PFSK-1 (cell line): ENCODE results near the gene TNS3.

ENCODE experiments used
- FOXP2 ChIP-seq: optimal IDR thresholded peaks from 2 replicates; pipeline ENCODE3; 2011; ENCODE audit warnings: borderline replicate concordance, control low read depth, inconsistent platforms; ENCODE audit not compliant: insufficient read depth; ENCODE audit errors: extremely low read length, extremely low read depth
- POLR2AphosphoS5 ChIP-seq: IDR thresholded peaks from 2 replicates; pipeline ENCODE4 v1.6.1; 2012; ENCODE audit warnings: low read depth, mild to moderate bottlenecking, control low read depth, low read length, moderate library complexity
- REST ChIP-seq, 2 experiments: IDR thresholded peaks; 2 replicates each; pipeline versions ENCODE4 v1.6.1 to v1.8.0; 2011 to 2012; ENCODE audit warnings: low read depth in 2 of 2, low read length in 2 of 2, control low read depth in 1 of 2, inconsistent platforms in 1 of 2, mild to moderate bottlenecking in 1 of 2, moderate library complexity in 1 of 2; ENCODE audit not compliant: insufficient read depth in 1 of 2
- SIN3A ChIP-seq: IDR thresholded peaks from 2 replicates; pipeline ENCODE4 v1.6.1; 2012; ENCODE audit warnings: mild to moderate bottlenecking, low read length, moderate library complexity, borderline replicate concordance; ENCODE audit not compliant: insufficient read depth
- TAF1 ChIP-seq: IDR thresholded peaks from 2 replicates; pipeline ENCODE4 v1.6.1; 2012; ENCODE audit warnings: low read length, control low read depth, borderline replicate concordance; ENCODE audit not compliant: insufficient read depth

The TNS3 gene

DNA sequence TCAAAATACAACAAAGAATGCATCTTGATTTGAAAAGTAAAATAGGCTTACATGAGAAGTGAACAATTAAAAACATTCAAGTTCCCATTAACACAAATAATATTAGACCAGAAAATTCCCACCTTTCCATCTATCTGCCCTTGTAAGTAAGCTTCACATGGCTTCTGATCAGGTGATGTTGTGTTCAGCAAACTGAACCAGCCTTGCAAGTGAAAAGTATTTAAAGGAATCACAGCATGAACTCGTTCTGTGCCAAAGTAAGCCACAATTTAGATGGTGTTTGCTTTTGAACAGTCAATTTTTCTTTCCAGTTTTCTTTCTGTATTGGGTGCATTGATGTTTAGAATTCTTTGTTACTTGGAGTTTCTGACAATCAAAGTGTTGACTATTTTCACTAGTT is 347.9 kb downstream of the TNS3 start:
- TF ChIP-seq REST (IDR thresholded peaks at IDR 0.05; ENCODE audit: insufficient read depth in 1 of 2, low read depth in 2 of 2, low read length in 2 of 2) (no peak), TAF1 (no peak), FOXP2 (no peak), POLR2AphosphoS5 (no peak), SIN3A (no peak)

- TF ChIP-seq FOXP2 = no peak
- no peak for TF ChIP-seq POLR2AphosphoS5
- no peak for TF ChIP-seq REST (IDR thresholded peaks at IDR 0.05; ENCODE audit: insufficient read depth in 1 of 2, low read depth in 2 of 2, low read length in 2 of 2)
- TF ChIP-seq SIN3A = no peak
- no peak for TF ChIP-seq TAF1
Observed at GRCh38 chr7:47232751-47233412, 349.0 kb downstream of the TNS3 start.

- TF ChIP-seq POLR2AphosphoS5 (no peak), TAF1 (no peak), FOXP2 (no peak), REST (IDR thresholded peaks at IDR 0.05; ENCODE audit: insufficient read depth in 1 of 2, low read depth in 2 of 2, low read length in 2 of 2) (no peak), SIN3A (no peak)
Observed at GRCh38 chr7:47231627-47232026, 350.3 kb downstream of the TNS3 start.

DNA sequence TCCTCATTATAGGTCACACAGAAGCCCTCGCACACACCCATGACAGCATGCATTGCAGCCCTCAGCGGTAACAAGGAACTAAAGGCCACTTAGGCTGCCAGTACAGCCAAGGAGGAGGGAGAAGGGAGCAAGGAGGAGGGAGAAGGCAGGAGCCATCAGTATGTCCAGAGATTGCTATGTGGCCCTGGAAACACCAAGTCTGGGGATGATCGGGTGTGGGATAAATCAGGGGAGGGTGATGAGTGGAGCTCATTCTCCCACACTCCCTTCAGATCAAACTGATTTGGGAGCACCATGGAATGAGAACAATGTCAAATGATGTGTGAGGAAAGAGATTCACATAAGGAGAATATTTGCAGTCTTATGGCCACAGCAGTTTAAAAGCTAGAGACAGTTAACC is 350.9 kb downstream of the TNS3 start:
- TF ChIP-seq TAF1 (no peak), REST (IDR thresholded peaks at IDR 0.05; ENCODE audit: insufficient read depth in 1 of 2, low read depth in 2 of 2, low read length in 2 of 2) (no peak), FOXP2 (no peak), POLR2AphosphoS5 (no peak), SIN3A (no peak)
